Suprapubic skin (tissue), 4 donors: ENCODE data around the gene H19.

Source experiments
- EP300 ChIP-seq: sonication (generic); formaldehyde crosslinking; IDR thresholded peaks from one replicate; pipeline ENCODE4 v1.6.1; 2017; ENCODE audit warnings: antibody characterized with exemption
- POLR2A ChIP-seq, 2 donors: fragments of 450-650 bp; IDR thresholded peaks; one replicate each; pipeline ENCODE4 v1.6.1; 2017; ENCODE audit warnings: antibody characterized with exemption in 2 of 2, mild to moderate bottlenecking in 2 of 2, moderate library complexity in 2 of 2
- POLR2AphosphoS5 ChIP-seq, 3 donors: sonication (generic); formaldehyde crosslinking; IDR thresholded peaks; one replicate each; pipeline ENCODE4 v1.6.1; 2017; ENCODE audit warnings: antibody characterized with exemption in 3 of 3
- TF ChIP-seq, protein P1 (sequence below), 2 donors: fragments of 200-600 bp in 1 of 2; fragments of 450-650 bp in 1 of 2; sonication (generic) in 1 of 2; IDR thresholded peaks; one replicate each; pipeline ENCODE4 v1.5.1; 2016 to 2019; ENCODE audit warnings: antibody characterized with exemption in 2 of 2, mild to moderate bottlenecking in 1 of 2, moderate library complexity in 1 of 2

DNA sequence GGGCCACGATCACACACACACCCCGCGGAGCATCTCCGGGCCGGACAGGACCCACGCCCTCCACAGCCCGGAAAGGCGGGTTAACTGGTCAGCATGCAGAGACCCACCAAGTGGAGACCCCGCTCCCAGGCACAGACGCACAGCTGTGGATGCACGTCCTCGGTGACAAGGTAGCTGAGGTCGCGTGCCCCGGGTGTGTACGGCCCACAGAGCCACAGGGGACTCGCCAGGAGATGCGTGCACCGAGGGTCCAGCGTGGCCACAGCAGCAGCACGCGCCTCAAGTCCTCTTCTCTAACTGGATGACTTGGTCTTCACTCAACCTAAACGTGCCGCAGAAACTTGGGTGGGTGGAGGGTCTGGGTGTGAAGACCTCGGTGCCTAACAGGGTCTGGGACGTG lies 5.5 kb downstream of the H19 start:
- TF ChIP-seq, protein P1, sequence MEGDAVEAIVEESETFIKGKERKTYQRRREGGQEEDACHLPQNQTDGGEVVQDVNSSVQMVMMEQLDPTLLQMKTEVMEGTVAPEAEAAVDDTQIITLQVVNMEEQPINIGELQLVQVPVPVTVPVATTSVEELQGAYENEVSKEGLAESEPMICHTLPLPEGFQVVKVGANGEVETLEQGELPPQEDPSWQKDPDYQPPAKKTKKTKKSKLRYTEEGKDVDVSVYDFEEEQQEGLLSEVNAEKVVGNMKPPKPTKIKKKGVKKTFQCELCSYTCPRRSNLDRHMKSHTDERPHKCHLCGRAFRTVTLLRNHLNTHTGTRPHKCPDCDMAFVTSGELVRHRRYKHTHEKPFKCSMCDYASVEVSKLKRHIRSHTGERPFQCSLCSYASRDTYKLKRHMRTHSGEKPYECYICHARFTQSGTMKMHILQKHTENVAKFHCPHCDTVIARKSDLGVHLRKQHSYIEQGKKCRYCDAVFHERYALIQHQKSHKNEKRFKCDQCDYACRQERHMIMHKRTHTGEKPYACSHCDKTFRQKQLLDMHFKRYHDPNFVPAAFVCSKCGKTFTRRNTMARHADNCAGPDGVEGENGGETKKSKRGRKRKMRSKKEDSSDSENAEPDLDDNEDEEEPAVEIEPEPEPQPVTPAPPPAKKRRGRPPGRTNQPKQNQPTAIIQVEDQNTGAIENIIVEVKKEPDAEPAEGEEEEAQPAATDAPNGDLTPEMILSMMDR (IDR thresholded peaks at IDR 0.05): no peak
- TF ChIP-seq POLR2AphosphoS5 (IDR thresholded peaks at IDR 0.05) (no peak), POLR2A (IDR thresholded peaks at IDR 0.05) (no peak), EP300 (no peak)
